ENCODE data around the gene MRRF.

DNA sequence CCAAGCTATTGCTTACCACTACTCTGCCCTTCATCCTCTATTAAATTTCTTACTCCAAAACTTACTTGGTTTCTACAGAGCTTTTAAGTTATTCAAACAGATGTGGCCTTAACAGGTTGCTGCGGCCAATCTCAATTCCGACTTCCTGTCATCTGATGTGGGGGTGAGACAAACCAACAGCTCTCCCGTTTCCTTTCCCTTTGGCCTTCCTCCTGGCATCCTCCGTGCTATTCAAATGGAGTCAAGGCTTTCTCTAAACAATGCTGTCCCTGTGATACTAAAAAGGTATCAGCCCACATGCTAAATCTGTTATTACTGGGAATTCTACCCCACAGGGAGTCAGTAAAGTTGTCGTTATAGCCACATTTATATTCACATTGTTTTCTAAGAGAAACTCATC, 11.9 kb upstream of the MRRF start:
- TF ChIP-seq, protein P1, sequence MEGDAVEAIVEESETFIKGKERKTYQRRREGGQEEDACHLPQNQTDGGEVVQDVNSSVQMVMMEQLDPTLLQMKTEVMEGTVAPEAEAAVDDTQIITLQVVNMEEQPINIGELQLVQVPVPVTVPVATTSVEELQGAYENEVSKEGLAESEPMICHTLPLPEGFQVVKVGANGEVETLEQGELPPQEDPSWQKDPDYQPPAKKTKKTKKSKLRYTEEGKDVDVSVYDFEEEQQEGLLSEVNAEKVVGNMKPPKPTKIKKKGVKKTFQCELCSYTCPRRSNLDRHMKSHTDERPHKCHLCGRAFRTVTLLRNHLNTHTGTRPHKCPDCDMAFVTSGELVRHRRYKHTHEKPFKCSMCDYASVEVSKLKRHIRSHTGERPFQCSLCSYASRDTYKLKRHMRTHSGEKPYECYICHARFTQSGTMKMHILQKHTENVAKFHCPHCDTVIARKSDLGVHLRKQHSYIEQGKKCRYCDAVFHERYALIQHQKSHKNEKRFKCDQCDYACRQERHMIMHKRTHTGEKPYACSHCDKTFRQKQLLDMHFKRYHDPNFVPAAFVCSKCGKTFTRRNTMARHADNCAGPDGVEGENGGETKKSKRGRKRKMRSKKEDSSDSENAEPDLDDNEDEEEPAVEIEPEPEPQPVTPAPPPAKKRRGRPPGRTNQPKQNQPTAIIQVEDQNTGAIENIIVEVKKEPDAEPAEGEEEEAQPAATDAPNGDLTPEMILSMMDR (IDR thresholded peaks at IDR 0.05): no peak
- no peak for TF ChIP-seq POLR2A (IDR thresholded peaks at IDR 0.05; ENCODE audit: low read depth)
- TF ChIP-seq POLR2AphosphoS5 (IDR thresholded peaks at IDR 0.05): no peak
